Fibroblast of skin of right quadriceps (primary cell): ENCODE data around the gene IL22RA1.
A peak's percentile ranks its signal among the peaks of the same experiment; 100 is the strongest.

ENCODE experiments used
- DNase-seq: peaks from one replicate; pipeline ENCODE4 v3.0.0-alpha.2; 2013

IL22RA1 gene

GRCh38 chr1:24165500-24165899 is 22.6 kb upstream of the IL22RA1 start:
- no peak for DNase-seq

- DNase-seq, result no peak
These were observed 21.1 kb upstream of the IL22RA1 start for GRCh38 chr1:24164004-24164403.

GRCh38 chr1:24162201-24162600 is 19.3 kb upstream of the IL22RA1 start:
- no peak for DNase-seq

GRCh38 chr1:24161270-24161669 is 18.3 kb upstream of the IL22RA1 start:
- DNase-seq, result no peak

GRCh38 chr1:24159366-24159765 is 16.4 kb upstream of the IL22RA1 start:
- no peak for DNase-seq

GRCh38 chr1:24157918-24158481 is 15.1 kb upstream of the IL22RA1 start:
- no peak for DNase-seq

GRCh38 chr1:24156542-24157260 is 13.8 kb upstream of the IL22RA1 start:
- DNase-seq, result no peak

- DNase-seq, result no peak
These were observed 12.3 kb upstream of the IL22RA1 start for GRCh38 chr1:24155011-24155782.

GRCh38 chr1:24154215-24154614 is 11.3 kb upstream of the IL22RA1 start:
- DNase-seq, result no peak

- DNase-seq, result no peak
These were observed 9.9 kb upstream of the IL22RA1 start for GRCh38 chr1:24152631-24153494.

- no peak for DNase-seq
These were observed 8.2 kb upstream of the IL22RA1 start for GRCh38 chr1:24151175-24151533.

- peak; percentile 60 for DNase-seq
These were observed 7.6 kb upstream of the IL22RA1 start for GRCh38 chr1:24150234-24151174.

- DNase-seq, result peak; percentile 57
These were observed 6.9 kb upstream of the IL22RA1 start for GRCh38 chr1:24149866-24150233.

- no peak for DNase-seq
These were observed 4.9 kb upstream of the IL22RA1 start for GRCh38 chr1:24147816-24148215.

- no peak for DNase-seq
These were observed 4.3 kb upstream of the IL22RA1 start for GRCh38 chr1:24147194-24147593.

GRCh38 chr1:24141311-24141997 is 1.5 kb downstream of the IL22RA1 start:
- no peak for DNase-seq

- no peak for DNase-seq
These were observed 2.2 kb downstream of the IL22RA1 start for GRCh38 chr1:24140741-24141181.

GRCh38 chr1:24139841-24140425 is 3.0 kb downstream of the IL22RA1 start:
- DNase-seq, result no peak

- no peak for DNase-seq
These were observed 3.8 kb downstream of the IL22RA1 start for GRCh38 chr1:24139222-24139489.

GRCh38 chr1:24138476-24139221 is 4.3 kb downstream of the IL22RA1 start:
- no peak for DNase-seq
